Middle frontal gyrus (tissue), 1 donor: ENCODE results near the gene SPSB2.
A peak's percentile ranks its signal among the peaks of the same experiment; 100 is the strongest.

ENCODE experiments used
- DNase-seq: peaks from one replicate; pipeline ENCODE4 v3.0.0-alpha.2; 2015; ENCODE audit warnings: low spot score; ENCODE audit errors: extremely low spot score

Gene SPSB2

DNA sequence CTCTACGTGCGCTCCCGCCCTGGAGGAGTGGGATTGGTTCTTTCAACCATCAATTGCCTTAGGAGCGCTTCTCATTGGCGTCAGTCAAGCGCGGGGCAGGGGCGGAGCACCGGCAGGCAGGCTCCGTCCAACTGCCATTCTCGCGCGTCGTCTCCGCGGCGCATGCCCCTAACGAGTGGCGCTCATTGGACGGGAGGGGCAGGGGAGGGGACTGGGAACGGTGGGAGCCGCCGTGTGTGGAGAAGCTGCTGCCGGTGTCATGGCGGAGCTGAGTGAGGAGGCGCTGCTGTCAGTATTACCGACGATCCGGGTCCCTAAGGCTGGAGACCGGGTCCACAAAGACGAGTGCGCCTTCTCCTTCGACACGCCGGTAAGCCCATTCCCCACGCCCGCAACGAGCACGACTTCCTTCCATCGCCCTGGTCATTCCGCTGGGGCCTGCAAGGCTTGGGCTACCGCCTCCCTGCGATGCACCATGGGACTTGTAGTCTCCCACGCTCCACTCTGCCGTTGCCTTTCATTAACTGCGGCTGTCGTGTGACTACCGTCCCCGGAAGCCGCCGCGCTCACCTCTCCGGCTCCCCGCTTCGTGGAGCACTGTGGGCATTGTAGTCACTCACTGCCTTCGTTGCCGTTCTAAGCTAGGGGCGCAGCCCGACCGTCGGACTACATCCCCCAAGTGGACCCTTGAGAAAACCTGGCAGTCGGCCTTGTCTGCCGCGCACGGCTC is 21.0 kb downstream of the SPSB2 start, which contains the start of gene USP5:
Gene USP5 (plus strand): TSS at position 230 of the 730 bp plus-strand sequence. CDS start 30 bp downstream, at position 260.
- DNase-seq: peak; percentile 100

DNA sequence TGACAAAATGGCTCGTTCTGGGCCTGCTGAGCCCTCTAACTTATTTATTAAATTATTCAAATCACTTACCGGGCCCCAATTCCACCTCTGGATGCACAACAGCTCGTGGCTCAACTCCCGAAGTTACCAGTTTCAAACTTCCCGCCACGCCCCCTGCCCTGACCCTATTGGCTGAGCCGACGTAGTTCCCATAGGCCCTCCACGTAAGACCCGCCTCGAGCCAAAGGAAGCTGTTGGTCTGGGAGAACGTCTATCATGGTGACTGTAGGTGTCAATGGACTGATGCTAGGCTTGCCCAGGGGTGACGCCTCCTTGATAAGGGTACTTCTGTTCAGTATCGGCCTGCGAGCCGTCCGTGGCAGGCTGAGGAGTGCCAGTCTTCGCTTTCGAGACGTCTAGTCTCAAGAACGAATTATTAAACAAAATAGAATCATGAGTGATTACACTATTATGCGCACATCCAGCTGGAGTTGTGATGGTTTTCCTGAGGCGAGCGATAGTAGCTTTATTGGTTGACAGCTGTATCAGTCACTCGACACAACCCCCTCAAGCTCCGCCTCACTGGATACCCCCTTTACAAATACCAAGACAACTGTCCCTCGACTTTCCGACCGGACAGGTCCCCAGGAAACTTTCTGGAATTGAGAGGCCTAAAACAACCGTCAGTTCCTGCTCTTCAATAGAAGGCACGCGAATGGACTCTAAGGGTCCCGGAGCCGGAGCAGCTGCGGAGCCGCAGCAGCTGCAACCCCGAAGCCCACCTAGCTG is 21.8 kb downstream of the SPSB2 start, which contains the start of gene CDCA3:
Gene CDCA3 (minus strand): TSS at position 134 of the 768 bp plus-strand sequence. CDS start 334 bp downstream, outside the sequence.
- DNase-seq: peak; percentile 97

DNA sequence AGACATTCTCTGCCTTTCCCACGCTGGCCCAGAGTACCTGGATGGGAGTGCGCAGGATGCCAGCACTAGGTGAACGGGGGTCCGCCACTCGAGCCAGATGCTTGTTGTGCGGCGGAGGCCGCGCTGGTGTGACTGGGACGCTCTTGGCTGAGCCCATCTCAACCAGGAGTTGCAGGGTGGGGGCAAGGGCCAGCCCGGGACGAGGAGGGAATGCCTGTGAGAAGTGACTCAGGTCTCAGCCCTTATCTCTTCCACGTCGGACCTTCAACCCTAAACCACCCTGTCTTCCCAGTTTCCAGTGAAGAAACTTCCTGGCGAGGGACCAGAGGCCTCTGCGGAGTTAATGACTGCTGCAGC is 22.3 kb downstream of the SPSB2 start:
- no peak for DNase-seq

DNA sequence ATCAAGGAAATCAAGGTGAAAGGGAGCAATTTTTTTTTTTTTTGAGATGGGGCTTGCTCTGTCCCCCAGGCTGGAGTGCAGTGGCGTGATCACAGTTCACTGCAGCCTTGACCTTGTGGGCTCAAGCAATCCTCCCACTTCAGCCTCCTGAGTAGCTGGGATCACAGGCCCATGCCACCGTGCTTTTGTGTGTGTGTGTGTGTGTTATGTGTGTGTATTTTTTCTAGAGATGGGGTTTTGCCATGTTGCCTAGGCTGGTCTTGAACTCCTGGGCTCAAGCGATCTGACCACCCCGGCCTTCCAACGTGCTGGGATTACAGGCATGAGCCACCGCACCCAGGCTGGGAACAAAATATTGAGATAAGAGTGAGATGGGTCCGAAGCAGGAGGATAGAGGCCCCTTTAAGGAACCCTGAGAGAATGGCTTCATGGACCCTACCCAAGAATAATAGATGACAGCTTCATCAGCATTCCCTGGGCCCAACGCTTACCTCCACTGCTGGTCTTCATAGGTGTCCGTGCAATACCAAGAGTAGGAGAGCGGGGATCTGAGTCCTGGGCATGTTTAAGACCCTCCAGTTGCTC is 23.0 kb downstream of the SPSB2 start:
- no peak for DNase-seq

DNA sequence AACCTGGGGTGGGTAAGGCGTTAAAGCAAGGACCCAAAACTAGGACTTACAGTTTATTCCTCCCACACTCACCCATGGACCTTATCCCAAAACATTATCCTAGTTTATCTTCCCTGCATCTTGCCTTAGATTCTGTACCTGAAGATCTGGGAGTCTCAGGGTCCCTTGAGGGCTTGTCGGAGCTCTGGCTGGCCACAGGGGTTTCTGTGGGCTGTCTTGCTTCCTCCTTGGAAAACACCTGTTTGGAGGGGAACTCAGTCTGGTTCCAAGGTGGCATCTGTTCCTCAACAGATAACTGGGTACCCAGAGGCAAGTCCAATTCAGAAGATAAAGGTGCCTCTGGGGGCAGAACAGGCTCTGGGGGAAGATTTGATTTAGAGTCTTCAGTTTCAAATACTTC is 23.7 kb downstream of the SPSB2 start:
- no peak for DNase-seq

DNA sequence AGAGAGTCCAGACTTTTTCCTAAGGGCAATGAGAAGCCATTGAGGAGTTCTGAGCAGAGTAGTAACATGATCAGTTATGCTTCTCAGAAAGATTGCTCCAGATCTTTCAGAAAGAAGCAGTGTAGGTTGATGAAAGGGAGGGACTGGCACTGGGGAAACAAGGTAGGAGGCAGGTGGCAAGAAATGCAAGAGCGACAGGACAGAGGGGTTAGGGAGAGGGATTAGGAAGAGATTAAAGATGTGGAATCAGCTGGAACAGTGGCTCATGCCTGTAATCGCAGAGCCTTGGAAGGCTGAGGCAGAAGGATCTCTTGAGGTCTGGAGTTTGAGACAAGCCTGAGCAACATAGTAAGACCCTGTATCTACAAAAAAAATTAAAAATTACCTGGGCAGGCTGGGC is 25.4 kb downstream of the SPSB2 start:
- no peak for DNase-seq

DNA sequence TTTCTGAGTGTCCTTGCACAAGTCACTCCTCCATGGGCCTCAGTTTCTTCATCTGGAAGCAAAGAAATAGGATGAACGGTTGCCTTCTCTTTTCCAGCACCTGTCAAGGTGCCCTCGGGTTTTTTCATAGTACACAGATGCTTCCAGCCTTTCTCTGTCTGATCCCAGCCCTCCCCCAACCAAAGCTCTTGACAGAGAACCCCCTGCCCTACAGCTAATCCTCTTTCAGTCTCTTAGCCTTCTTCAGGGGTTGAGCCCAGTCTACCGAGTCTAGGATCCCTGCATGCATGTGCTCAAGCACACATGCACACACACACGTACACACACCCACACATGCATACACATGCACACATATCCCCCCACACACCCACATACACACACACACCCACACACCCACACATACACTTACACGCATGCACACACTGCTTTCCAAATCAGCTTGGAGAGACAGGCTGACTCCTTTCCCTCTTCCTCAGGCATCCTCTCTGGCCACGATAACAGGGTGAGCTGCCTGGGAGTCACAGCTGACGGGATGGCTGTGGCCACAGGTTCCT is 26.7 kb downstream of the SPSB2 start:
- DNase-seq: no peak

DNA sequence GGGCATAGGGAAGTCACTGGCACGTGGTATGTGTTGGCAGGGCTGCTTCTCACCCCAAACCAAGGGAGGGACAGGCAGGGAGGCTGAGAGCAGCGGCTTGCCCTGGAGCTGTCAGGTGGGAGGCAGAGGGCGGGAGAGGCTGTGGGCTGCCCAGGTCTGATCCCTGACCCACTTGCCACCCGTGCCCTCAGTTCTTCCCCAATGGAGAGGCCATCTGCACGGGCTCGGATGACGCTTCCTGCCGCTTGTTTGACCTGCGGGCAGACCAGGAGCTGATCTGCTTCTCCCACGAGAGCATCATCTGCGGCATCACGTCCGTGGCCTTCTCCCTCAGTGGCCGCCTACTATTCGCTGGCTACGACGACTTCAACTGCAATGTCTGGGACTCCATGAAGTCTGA is 27.7 kb downstream of the SPSB2 start:
- DNase-seq: no peak

DNA sequence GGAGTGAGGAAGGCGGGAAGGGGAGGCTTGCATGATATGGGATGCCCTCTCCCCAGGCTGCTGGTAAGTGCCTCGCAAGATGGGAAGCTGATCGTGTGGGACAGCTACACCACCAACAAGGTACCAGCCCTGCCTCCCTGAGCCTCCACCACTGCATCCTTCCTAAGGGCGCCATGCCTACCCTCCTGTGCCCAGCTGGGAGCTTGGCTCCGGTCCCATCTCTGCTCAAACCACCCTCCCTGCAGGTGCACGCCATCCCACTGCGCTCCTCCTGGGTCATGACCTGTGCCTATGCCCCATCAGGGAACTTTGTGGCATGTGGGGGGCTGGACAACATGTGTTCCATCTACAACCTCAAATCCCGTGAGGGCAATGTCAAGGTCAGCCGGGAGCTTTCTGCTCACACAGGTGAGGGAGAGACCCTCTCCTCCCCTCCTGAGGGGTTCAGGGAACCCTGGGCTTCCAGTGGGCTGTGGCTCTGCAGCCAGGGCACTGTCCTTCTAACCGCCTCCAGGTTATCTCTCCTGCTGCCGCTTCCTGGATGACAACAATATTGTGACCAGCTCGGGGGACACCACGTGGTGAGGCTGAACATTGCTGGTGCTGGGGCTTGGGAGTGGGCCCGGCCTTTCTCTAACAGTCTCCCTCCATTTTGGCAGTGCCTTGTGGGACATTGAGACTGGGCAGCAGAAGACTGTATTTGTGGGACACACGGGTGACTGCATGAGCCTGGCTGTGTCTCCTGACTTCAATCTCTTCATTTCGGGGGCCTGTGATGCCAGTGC is 29.8 kb downstream of the SPSB2 start:
- no peak for DNase-seq

DNA sequence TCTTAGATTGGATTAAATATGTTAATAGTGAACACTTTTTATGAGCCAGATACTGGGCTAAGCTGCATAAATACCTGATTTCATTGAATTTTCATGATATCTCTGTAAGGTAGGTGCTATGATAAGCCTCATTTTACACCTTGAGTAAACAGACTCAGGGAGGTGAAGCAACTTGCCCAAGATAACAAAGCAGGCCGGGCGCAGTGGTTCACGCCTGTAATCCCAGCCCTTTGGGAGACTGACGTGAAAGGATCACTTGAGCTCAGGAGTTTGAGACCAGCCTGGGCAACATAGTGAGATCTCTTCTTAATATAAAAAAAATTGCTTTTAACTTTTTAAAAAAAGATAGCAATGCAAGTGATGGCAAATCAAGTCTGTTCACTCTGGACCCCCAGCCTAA is 31.0 kb downstream of the SPSB2 start:
- DNase-seq: no peak

DNA sequence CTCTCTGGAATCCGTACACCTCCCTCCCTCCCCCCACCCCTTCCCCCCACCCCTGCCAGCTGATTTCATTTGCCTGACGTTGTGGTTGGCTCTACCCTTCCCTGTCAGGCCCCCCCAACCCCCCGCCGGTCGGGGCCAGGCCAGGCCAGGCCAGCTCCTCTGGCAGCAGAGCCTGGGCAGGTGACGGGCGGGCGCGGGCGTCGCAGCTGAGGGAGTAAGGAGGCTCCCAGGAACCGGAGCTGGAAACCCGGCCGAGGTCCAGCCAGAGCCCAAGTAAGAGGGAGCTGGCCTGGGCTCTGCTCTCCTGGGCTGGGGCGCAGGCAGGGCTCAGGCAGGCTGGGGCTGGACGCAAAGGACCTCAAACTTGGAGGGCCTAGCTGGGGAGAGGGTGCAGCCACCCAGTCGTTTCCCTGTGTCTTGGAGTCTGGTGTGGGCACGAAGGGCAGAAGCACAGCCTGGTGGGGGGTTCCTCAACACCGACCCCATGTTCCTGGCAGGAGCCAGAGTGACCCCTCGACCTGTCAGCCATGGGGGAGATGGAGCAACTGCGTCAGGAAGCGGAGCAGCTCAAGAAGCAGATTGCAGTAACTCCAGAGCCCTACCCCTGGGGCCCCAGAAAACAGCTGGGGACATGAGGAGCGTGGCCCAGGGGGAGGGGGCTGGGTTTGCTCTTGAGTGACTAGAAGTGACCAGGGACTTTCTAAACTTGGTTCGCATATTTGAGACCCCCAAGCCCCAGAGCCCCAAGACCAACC is 32.2 kb downstream of the SPSB2 start, which contains the start of gene GNB3:
Gene GNB3 (plus strand): TSS at position 165 of the 755 bp plus-strand sequence. CDS start 363 bp downstream, at position 528.
- DNase-seq: no peak

DNA sequence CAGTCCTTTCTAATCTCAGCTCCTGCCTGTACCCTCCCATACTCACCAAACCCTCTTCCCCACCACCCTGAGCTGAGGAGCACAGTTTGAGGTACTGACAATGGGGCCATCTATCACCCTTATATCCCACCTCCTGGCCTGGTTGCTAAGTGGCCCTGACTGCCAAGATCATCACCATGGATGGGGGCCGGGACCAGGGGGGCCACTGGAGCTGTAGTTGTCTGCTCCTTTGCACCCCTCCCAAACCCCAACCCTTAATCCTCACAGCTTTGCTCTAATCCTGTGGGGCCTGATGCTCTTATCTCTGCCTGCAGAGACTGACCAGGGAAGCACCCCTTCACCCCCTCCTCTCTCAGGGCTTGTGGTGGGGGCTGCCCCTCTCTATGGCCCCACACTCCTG is 32.8 kb downstream of the SPSB2 start:
- DNase-seq: no peak

DNA sequence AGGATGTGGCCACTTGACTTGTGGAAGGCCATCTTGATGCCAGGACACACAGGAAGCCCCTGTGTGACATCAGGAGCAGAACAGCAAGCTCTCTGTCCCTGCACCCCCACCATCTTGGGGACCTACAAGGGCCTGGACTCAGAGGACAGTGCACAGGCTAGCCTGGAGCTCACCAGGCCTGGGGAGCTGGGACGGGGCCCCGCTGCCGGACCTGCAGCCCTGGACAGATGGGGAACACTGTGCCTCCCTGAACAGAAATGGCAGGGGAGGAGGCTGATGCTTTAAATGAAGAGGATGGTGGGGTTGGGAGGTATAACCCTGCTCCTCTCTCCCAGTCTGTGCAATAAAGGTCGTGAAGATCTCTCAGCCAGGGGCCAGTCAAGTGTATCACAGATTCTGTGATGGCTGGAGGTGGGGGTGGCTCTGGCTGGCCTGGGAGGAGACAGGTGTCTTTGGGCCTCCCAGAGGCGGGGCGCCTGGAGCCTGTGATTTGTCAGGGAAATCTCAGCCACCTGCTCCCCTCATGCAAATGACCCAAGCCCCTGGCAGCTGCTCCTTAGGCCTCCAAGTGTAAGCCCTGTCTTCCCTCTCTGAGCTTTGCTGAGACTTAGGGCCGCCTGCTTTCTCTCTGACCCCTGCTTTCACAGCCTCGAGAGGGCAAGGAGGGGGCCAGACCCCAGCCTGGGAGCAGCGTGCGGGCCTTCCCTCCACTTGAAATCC is 33.5 kb downstream of the SPSB2 start:
- no peak for DNase-seq

DNA sequence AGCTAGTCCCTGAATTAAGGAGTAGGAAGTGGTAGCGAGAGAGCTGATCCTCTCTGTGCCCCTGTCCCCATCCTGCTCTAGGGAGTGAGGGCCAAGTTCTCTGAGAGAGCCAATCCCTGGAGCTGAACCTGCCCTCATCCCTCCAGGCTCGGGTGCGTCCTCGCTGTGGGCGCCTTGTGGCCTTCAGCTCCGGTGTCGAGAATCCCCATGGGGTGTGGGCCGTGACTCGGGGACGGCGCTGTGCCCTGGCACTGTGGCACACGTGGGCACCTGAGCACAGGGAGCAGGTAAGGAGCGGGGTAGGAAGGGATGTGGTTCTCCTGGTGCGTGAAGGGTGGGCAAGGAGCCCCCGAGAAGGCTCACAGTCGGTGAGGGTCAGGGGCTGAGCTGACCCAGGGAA is 34.2 kb downstream of the SPSB2 start:
- DNase-seq: no peak

DNA sequence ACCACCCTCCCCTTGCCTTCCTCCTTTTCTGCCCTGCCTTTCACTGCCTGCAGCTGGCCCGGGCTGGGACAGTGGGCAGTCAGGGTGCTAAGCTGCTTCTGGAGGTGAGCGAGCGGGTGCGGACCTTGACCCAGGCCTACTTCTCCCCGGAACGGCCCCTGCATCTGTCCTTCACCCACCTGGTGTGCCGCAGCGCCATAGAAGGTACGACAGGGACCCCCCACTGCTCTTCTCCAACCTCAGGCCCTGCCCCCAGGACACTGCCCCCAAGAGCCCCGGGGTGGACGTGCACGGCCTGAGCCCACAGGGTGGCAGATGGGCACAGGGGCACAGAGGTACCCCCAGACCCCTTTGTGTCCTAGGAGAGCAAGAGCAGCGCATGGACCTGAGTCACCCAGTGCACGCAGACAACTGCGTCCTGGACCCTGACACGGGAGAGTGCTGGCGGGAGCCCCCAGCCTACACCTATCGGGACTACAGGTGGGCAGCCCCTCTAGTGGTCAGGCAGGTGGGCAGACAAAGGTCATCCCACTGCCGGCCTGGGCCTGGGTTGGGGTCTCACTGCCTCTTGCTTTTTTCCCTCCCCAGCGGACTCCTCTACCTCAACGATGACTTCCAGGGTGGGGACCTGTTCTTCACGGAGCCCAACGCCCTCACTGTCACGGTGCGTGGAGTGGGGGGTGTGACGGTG is 35.6 kb downstream of the SPSB2 start:
- no peak for DNase-seq

DNA sequence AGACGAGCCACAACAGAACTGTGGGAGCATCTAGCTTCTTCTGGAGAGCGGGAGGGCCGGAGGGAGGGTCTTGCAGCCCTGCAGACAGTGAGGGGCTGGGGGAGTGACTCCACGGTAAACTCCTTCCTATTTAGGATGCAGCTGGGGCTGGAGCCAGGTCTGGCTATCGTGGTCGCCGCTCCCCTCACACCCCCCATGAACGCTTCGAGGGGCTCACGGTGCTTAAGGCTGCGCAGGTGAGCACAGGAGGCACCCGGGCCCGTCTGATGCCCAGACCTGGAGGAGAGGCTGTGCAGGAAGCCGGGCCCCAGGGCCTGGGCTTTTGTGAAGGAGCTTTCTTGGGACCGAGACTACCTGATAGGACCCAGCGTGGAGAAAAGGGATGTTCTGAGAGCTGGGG is 36.3 kb downstream of the SPSB2 start:
- DNase-seq: no peak

DNA sequence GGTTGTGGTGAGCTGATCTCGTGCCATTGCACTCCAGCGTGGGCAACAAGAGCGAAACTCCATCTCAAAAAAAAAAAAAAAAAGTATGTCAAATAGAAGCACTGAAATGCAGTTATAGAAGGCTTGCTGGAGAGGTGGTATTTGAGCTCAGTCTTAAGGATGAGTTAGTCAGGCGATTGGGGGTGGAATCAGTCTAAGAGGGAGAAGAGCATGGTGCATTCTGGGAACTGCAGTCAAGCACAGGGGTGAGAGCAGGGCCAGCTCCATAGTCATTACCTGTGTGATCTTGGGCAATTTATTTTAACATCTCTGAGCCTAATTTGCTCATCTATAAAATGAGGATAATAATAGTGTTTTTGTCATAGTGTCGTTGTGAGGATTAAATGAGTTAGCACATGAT is 38.2 kb downstream of the SPSB2 start:
- no peak for DNase-seq

DNA sequence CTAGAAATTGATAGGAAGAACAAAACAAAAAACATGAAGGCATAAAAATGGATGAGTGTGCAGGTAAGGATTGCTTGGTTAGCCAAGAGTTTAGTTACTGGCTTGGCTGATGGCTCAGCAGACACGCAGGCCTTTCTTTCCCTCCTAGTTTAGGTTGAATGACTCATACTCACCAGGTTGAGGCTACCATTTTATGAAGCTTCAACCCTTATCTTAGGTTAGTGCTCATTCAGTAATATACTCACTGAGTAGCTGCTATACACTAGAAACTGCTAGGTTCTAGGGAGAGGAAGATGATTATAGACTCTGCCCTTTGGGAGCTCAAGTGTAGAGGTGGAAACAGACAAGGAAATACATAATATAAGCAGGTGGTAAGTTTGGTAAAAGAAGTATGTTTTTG is 38.8 kb downstream of the SPSB2 start:
- DNase-seq: no peak

DNA sequence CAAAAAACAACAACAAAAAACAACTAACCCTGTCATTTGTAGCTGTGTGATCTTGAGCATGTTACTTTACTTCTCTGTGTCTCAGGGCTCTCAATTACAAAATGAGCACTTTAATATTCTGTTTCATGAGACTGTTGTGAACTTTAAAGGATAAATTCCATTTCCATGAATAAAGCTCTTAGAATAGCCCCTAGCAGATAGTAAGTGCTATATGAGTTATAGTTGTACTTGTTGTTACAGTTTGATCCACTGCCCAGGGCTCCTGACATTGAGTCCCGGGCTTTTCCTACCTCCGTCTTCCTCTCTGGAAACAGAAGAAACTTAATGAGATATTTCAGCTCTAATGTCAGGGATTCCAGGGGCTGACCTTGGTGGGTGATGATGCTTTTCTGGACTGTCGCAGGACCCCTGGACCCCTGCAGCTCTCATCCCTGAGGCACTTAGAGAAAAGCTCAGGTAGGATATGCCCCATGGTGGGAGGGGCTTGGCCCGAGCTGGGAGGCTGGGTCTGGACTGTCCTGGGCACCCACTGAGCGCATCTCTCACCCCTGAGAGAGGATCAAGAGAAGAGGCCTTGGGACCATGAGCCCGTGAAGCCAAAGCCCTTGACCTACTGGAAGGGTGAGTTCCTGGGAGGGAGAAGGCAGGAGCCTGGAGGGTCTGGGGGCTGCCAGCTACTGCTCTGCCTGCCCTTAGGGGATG is 39.8 kb downstream of the SPSB2 start:
- no peak for DNase-seq
